Spleen (tissue), 7 donors: ENCODE data around the gene PTPRT.

Source experiments
- CTCF ChIP-seq, 11 experiments: fragments of 200-600 bp in 7 of 11; fragments of 450-650 bp in 4 of 11; sonication (generic) in 4 of 11; IDR thresholded peaks in 8 of 11; conservative IDR thresholded peaks in 3 of 11; 1 replicate in 7 of 11; 2 replicates in 4 of 11; pipeline versions ENCODE4 v1.4.0 to v1.8.0; 2016 to 2021; ENCODE audit warnings: antibody characterized with exemption in 11 of 11, inconsistent platforms in 4 of 11, mild to moderate bottlenecking in 1 of 11
- POLR2AphosphoS5 ChIP-seq, 3 donors: sonication (generic); formaldehyde crosslinking; IDR thresholded peaks; one replicate each; pipeline ENCODE4 v1.5.1; 2017; ENCODE audit warnings: antibody characterized with exemption in 3 of 3
- donor health status: DM: no; HTN: no; CAD: no; lungs with moderate emphysema.
- donor health status: DM: no; HTN: no; CAD: no.
- donor health status: DM: no; HTN: no; CAD: no.

DNA sequence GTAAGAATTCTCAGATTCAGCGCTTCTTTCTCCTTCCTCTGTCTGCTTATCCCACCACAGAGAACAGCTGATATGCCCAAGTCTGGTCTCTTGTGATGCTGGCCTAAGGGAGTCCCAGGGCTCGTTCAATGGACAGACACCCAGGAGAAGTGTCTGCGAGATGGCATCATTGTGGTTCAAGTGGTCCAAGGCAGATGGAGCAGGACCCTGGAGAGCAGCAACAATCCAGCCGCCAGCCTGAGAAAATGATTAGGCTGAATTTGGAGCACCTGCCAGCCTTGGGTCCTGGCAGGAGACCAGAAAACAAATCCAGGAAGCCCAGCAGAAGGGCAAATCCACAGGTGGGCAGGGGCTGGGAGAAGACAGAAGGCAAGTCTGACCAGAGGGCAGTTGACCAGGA lies 145.8 kb downstream of the PTPRT start:
- TF ChIP-seq POLR2AphosphoS5 (IDR thresholded peaks at IDR 0.05) (no peak), CTCF (IDR thresholded peaks at IDR 0.05 in 8 of 11, conservative IDR thresholded peaks at IDR 0.05 in 3 of 11) (no peak)
